Measurements from ENCODE around the gene PDCD2L. TPM values are rescaled to one million over a fixed set of nuclear protein-coding genes. Genes with fewer than 3 reads are reported as not detected.

The PDCD2L gene
- total RNA-seq, 1 experiment from 2014 or later: 43.3 TPM

DNA sequence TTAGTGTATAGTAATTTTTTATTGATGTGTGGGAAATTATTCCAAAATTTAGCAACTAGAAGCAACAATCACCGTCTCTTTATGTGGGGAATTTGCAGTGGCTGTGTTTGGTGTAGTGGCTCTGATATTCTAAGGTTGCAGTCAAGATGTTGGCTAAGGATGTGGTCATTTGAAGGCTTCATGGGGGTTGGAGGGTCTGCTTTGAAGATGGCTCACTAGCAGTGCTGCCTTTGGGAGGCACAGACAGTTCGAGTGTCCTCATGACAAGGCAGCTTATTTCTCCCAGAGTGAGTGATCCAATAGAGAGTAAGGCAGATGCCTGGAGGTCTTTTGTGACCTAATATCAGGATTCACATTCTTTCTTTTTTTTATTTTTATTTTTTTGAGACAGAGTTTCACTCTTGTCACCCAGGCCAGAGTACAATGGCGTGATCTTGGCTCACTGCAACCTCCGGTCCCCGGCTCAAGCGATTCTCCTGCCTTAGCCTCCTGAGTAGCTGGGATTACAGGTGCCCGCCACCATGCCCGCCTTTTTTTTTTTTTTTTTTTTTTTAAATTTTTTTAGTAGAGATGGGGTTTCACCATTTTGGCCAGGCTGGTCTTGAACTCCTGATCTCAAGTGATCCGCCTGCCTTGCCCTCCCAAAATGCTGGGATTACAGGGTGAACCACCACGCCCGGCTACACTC, 30.5 kb upstream of the PDCD2L start:
- Mint-ChIP-seq H3K36me3 (ENCODE audit: insufficient read depth in 1 of 3, low read depth in 3 of 3) (peaks cover 46 to 78% (median 74%) of the 10 kb centered on the region in 3 experiments; a peak in 6 of 7 replicates), H3K4me1 (no peaks in the 10 kb centered on the region), H3K9me3 (no peaks in the 10 kb centered on the region), H3K27me3 (ENCODE audit: low read depth) (no peaks in the 10 kb centered on the region), H3K4me3 (no peak overlapping the region), H3K27ac (peak overlapping the region in 2 of 3 experiments; percentile 15 to 46; a peak in 3 of 7 replicates)
- no peaks in the 10 kb centered on the region for H3K27me3 ChIP-seq (ENCODE audit: insufficient read depth, low read length)
- H4K5ac ChIP-seq (ENCODE audit: insufficient read length, low read depth, low read length): no peak overlapping the region
- no peak overlapping the region for H2BK120ac ChIP-seq (ENCODE audit: low read depth, low read length, poor library complexity, severe bottlenecking)
- no peak overlapping the region for H3K23ac ChIP-seq (ENCODE audit: insufficient read length, low read depth, low read length)
- TF ChIP-seq, protein P1, sequence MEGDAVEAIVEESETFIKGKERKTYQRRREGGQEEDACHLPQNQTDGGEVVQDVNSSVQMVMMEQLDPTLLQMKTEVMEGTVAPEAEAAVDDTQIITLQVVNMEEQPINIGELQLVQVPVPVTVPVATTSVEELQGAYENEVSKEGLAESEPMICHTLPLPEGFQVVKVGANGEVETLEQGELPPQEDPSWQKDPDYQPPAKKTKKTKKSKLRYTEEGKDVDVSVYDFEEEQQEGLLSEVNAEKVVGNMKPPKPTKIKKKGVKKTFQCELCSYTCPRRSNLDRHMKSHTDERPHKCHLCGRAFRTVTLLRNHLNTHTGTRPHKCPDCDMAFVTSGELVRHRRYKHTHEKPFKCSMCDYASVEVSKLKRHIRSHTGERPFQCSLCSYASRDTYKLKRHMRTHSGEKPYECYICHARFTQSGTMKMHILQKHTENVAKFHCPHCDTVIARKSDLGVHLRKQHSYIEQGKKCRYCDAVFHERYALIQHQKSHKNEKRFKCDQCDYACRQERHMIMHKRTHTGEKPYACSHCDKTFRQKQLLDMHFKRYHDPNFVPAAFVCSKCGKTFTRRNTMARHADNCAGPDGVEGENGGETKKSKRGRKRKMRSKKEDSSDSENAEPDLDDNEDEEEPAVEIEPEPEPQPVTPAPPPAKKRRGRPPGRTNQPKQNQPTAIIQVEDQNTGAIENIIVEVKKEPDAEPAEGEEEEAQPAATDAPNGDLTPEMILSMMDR (conservative IDR thresholded peaks at IDR 0.05): no peak
- no peak overlapping the region for H2AFZ ChIP-seq (ENCODE audit: low read length)
- no peaks in the 10 kb centered on the region for H4K20me1 ChIP-seq (ENCODE audit: control insufficient read depth, insufficient read depth, insufficient read length)
- no peak overlapping the region for H2AK5ac ChIP-seq (ENCODE audit: insufficient read length, low read length)
- H4K91ac ChIP-seq (ENCODE audit: insufficient read length, low read depth, low read length): no peak overlapping the region
- H2BK20ac ChIP-seq (ENCODE audit: low read depth, low read length, poor library complexity, severe bottlenecking): no peak overlapping the region
- H3K4me2 ChIP-seq (ENCODE audit: insufficient read depth, insufficient read length, low read length): no peak overlapping the region
- H3K18ac ChIP-seq (ENCODE audit: insufficient read length, low read depth, low read length): no peak overlapping the region
- WGBS (ENCODE audit: extremely low coverage, insufficient read length, low lambda C conversion rate): no CpG with 5 or more reads among the region's 11 CpGs
- H3K79me2 ChIP-seq (ENCODE audit: insufficient read depth, low read length): no peaks in the 10 kb centered on the region
- H3K14ac ChIP-seq (ENCODE audit: insufficient read depth, low read length): no peak overlapping the region
- H3K56ac ChIP-seq (ENCODE audit: insufficient read length, low read depth, low read length): no peak overlapping the region
- no peak overlapping the region for H2BK15ac ChIP-seq (ENCODE audit: low read depth, low read length)
- no peak overlapping the region for H2BK5ac ChIP-seq (ENCODE audit: insufficient read length, low read length)
- no peak overlapping the region for H3T11ph ChIP-seq (ENCODE audit: low read length)
- H3K4me1 ChIP-seq (ENCODE audit: insufficient read depth, low read length): no peaks in the 10 kb centered on the region
- H3K4ac ChIP-seq (ENCODE audit: low read depth, low read length): no peak overlapping the region
- no peaks in the 10 kb centered on the region for H3K9me3 ChIP-seq (ENCODE audit: control insufficient read depth, low read depth, low read length)
- no peak overlapping the region for H3K9ac ChIP-seq (ENCODE audit: extremely low read depth, insufficient read length, low read length)
- no peak overlapping the region for H3K27ac ChIP-seq (ENCODE audit: insufficient read length, low read depth, low read length)
- H3K23me2 ChIP-seq (ENCODE audit: insufficient read length, low read depth, low read length, poor library complexity, severe bottlenecking): no peaks in the 10 kb centered on the region
- H3K79me1 ChIP-seq (ENCODE audit: insufficient read depth, low read depth, low read length, poor library complexity, severe bottlenecking): no peaks in the 10 kb centered on the region
- no peak overlapping the region for H2BK12ac ChIP-seq (ENCODE audit: insufficient read length, low read depth, low read length)
- DNase-seq: no peak
- H4K8ac ChIP-seq (replicated peaks; ENCODE audit: insufficient read length, low read depth, low read length): no peak overlapping the region
